SK-N-MC (cell line): ENCODE measurements around the gene MMP25.

Experiments
- EZH2 ChIP-seq: fragments of 200-600 bp; sonication (generic); IDR thresholded peaks from one replicate; pipeline ENCODE4 v1.6.1; 2017; ENCODE audit warnings: antibody characterized with exemption
- POLR2AphosphoS5 ChIP-seq: IDR thresholded peaks from 2 replicates; pipeline ENCODE4 v1.6.1; 2012; ENCODE audit warnings: mild to moderate bottlenecking, low read depth, low read length, borderline replicate concordance

- TF ChIP-seq EZH2 (no peak), POLR2AphosphoS5 (peak; percentile 87)
These were observed 60.0 kb downstream of the MMP25 start for GRCh38 chr16:3106205-3106928.
